Measurements from ENCODE around the gene CMTM2. TPM values are rescaled to one million over a fixed set of nuclear protein-coding genes. Genes with fewer than 3 reads are reported as not detected.
"Not testable (repeated sequence)": the region's sequence is repeated elsewhere in the genome, so short reads cannot be mapped to it uniquely, and the experiment has no call there.

CMTM2 gene
- polyA plus RNA-seq, 1 donor, result 0.71 TPM

DNA sequence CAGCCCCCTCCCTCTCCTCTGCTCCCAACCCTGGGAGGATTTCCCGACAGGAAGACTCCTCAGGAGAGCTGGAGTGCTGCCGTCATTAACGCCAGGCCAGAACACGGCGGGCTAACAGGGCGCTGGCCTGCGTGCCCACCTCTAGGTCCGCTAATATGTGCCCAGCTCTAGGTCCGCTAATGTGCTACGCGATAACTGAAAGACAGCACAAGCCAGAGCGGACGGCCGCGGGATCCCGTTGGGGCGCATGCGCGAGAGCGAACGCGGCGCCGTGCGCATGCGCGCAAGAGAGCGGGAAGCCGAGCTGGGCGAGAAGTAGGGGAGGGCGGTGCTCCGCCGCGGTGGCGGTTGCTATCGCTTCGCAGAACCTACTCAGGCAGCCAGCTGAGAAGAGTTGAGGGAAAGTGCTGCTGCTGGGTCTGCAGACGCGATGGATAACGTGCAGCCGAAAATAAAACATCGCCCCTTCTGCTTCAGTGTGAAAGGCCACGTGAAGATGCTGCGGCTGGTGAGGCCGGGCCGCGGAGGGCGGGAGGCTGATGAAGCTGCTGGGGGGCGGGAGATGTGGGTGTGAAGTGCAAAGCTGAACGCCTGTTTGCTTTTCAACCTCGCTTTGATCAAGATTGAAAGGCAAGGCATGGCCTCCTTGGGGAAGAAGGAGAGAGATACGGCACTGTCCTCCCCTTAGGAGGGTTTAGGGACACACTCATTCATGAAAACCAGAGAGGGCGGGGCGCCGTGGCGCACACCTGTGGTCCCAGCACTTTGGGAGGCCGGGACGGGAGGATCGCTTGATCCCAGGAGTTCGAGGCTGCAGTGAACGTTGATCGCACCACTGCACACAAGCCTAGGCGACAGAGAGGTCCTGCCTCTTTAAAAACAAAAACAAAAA, 26.7 kb upstream of the CMTM2 start, which contains the start of gene CKLF:
CKLF (plus strand) TSS at position 291 of the 892 bp plus-strand sequence; CDS start at position 431, 140 bp downstream.
- peak; percentile 95 for DNase-seq

DNA sequence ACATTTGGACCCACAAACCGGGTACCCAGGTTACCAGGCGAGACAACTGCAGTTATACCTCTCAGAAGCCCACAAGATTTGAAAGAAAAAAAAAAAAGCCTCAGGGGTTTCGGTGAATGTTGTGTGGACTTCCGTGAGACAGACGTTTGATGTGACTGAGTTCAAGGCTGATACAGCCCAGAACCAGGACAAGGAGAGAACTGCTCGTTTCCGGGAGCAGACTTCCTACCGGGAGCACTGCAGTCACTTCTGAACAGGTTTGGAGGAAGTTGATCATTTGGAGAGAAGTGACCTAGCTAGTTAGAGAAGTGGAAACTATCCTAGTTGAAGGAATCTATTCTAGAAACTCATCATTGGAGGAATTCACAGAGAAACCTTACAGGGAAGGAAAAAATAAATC, 26.0 kb upstream of the CMTM2 start:
- DNase-seq, result no peak

DNA sequence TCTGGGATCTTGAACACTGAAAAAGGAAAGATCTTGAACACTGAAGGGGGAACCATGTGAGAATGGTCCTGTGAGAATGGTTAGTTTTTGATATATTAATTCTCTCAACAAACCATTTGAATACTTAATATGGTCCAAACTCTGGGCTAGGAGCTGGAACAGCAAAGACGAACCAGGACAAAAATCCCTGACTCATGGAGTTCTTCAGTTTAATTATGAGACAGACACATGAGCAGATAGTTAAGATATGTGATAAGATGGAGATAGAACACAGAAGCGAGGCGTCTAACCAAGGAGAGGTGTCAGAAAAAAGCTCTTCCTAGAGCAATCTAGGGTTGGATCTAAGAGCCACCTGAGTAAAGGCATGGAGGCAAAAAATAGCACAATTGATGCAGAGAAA, 25.2 kb upstream of the CMTM2 start:
- no peak for DNase-seq

DNA sequence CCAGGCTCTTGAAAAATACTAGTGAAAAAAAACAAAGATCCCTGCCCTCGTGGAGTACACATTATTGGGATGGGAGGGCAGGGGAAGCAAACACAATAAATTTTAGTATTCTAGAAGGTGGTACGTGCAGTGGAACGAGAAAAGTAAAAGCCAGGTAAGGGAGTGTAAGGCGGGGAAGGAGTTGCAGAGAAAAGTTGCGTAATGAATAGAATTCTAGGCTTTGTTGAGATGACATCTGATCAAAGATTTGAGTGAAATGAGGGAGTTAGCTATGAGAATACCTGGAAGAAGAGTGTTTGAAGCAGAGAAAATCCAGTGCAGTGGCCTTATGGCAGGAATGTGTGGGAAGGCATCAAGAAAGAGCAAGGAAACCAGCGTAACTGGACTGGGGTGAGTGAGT, 24.8 kb upstream of the CMTM2 start:
- DNase-seq, result no peak

DNA sequence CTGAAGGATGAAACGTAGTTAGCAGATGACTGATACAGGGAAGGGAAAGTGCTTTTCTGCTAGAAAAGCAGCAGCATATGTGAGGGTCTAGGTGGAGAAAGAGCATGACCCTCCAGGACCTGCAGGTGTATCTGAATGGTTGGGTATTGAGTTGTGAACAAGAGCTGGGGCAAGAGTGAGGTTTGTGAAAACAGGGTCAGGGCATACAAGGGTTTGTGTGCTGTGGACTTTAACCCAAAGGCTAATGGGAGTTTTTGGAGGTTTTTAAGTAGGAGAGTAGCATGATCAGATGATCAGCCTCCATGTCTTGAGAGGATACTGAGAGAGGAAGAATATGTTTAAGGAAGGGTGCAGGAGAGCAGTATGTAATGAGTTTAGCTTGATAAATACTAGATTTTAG, 19.2 kb upstream of the CMTM2 start:
- DNase-seq, result no peak

DNA sequence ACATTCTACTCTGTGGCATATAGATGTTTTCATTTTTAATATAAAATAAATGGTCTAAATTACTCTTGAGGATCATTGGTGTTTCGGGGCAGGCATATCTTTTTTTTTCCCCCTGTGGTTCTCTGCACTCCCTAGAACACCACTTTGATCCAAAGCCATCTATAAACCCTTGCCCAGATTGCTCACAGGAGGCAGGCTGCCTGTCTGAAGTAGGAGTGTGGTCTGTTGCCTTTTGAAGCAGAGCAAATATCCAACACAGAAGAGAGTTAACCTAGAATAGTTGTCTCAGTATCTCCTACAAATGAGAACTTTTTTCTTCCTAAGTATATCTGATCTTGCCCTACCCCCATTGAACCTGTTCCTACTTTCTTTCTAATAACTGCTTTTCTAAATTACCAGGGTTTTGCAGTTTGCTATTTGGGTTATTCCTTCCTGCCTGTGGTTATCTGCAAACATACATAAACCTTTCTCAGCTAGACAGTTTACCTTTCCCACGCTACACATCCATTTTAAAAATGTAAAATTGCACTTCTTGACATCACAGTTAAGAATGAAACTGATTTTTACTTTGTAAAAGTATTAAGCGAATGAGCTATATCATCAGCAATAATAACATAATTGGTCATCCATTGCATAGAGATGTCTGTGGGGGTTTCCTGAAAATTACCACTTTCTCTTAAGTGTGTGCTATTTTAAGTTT, 17.7 kb upstream of the CMTM2 start:
- no peak for DNase-seq

DNA sequence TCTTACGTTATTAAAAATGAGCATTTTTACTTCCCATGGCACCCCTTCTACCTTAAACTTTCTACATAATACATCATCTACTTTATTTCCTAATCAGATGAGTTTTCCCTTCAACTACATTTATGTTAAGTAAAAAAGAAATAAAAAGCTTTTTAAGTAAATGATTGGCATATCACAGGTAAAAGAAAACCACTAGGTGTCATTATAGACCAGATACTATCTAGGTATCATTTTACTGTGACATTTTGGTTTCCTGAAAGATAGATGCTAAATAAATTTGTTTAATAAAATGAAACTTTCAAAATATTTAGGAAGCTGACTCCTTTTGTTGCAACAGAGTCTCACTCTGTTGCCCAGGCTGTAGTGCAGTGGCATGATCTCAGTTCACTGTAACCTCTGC, 16.9 kb upstream of the CMTM2 start:
- DNase-seq, result no peak

DNA sequence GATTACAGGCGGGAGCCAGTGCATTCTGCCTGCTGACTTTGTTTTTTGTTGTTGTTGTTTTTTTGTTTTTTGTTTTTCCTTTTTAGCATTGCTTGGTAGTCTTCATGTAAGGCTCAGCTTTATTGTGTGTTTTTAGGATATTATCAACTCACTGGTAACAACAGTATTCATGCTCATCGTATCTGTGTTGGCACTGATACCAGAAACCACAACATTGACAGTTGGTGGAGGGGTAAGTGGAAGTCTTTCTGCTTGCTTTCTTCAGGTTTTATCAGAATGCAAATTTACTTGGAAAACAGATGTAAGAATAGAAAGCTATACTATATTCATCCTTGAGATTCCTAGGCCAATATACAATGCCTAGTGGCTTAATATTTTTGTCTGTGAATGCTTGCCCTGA, 16.3 kb upstream of the CMTM2 start:
- no peak for DNase-seq

DNA sequence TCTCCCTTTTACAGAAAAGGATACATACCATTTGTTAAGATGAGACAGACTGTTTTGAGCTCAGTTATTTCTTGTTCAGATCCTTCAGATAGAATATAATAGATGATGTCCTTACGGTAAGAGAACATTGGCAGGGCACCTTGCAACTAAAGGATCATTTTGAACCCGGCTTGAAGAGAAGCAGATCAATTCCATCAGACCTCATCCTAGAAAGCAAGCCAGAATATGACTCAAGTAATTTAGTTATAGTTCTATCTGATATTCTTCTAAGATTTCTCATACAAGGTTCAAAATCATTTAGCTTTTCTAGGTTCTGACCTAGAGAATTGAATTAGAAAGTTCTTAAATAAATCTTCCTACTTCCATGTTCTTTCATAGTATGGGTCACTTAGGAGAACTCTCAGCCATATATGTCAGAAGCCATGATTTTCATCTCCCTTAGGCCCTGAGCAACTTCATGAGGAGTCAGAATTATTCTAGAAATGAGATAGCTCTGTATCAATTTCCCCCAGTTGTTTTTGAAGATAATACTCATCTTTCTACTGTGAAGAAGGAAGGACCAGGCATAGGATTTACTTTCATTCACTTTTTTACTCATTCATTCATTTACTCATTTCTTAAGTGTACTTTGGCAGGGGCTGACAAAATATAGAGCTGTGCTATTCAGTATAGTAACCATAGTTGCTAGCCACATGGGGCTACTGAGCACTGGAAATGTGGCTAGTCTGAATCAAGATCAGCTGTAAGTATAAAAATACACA, 15.5 kb upstream of the CMTM2 start:
- DNase-seq, result no peak

DNA sequence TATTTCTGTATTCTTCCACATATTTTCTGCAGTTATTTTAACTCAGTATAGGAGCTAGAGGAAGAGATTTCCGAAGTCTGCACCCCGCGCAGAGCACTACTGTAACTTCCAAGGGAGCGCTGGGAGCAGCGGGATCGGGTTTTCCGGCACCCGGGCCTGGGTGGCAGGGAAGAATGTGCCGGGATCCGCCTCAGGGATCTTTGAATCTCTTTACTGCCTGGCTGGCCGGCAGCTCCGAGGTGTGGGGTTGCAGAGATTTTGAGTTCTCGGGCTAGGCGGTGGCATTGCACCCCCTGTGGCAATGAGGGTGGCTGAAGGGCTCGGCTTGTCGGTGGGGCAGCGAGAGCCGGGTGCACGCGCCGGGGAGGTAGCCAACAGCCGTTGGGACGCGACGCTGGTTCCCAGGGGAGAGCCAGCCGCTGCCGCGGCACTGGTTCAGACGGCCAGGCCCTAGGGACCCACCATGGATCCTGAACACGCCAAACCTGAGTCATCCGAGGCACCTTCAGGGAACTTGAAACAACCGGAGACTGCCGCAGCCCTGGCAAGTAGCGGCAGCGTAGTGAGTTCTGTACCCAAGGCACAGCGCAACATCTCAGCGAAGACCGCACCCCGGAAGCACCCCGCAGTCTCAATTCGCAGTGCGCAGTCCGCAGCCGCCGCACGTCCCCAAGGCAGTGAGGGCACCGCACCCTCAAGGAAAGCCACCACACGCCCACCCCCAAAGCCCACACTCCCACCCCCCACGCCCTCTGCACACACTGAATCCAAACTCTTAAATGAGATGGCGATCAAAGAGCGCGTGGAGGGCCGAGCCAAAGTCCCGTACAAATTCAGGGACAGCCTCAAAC, 13.0 kb upstream of the CMTM2 start, which contains the start of gene CMTM1:
CMTM1 (plus strand) TSS at position 389 of the 851 bp plus-strand sequence; CDS start at position 464, 75 bp downstream.
- no peak for DNase-seq

DNA sequence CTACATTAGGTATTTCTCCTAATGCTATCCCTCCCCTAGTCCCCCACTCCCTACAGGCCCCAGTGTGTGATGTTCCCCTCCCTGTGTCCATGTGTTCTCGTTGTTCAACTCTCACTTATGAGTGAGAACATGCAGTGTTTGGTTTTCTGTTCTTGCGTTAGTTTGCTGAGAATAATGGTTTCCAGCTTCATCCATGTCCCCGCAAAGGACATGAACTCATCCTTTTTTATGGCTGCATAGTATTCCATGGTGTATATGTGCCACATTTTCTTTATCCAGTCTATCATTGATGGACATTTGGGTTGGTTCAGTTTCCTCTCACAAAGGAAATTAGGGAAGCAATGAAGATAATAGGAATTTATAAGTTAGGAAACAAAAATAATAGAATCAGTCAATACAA, 12.0 kb upstream of the CMTM2 start:
- DNase-seq, result not testable (repeated sequence)

DNA sequence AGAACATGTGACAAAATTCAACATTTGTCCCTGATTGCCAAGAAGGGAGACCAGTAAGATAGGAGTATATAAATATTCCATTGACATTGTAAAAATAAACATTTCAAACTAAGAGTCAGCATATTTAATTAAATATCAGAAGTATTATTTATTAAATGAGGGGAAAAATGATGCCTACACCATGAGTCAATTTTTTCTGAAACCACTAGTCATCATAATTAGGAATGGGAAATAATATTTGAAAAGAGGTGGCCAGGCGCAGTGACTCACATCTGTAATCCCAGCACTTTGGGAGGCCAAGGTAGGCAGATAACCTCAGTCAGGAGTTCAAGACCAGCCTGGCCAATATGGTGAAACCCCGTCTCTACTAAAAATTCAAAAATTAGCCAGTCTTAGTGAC, 10.9 kb upstream of the CMTM2 start:
- DNase-seq, result no peak

DNA sequence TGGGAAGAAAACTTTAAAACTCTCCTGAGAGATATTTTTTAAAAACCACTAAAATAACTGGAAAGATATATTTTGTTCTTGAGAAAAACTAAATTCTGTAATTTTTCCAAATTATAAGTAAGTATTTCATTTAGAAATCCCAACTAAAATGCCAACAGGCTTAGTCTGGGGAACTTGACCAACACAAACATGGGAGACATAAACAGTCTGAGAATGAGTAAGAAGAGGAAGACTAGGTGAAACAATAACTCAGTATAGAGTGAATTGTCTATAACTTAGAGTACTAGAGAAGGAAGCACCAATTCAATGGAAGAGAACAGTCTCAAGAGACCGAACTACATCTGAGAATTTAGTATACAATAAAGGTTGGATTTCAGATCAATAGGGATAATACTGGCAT, 10.1 kb upstream of the CMTM2 start:
- DNase-seq, result no peak

DNA sequence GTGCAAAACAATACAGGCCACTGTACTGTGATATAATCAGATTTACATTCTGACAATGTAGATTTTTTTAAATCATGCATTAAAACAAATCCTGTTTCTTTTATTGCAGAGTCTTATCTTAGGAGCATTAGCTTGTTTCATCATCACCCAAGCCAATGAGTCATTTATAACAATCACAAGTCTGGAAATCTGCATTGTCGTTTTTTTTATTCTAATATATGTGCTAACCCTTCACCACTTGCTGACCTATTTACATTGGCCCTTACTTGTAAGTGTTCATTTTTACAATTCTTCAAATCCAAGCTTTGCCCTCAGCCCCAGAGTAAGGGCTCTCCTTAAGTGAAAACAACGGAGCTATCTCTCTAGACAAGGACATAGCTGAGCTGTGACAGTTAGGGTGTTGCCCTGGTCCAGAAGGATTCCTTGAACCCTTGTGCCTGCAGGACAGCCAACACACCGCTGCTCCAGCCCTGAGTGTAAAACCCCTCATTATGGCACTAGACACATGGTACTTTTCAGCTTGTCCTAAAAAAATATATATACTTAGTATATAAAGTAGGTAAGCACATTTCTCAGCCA, 9.3 kb upstream of the CMTM2 start:
- no peak for DNase-seq

DNA sequence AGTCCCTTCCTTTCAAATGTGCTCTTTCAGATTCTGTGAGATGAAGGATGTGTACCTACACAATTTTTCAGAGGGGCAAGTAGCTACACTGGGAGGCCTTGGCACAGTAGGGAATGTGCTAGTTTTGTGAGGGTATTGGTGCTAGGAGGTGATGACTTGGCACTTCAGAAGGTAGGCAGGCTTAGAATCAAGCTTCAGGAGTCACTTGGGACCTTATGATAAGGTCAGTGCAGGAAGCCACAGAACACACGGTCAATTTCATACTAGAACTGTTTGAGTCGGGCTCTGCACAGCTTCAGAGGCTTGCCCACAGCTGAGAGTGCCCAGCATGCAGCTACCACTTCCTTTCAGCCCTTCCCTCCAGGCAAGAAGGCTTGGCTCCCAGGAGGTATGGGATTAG, 6.9 kb upstream of the CMTM2 start:
- no peak for DNase-seq

DNA sequence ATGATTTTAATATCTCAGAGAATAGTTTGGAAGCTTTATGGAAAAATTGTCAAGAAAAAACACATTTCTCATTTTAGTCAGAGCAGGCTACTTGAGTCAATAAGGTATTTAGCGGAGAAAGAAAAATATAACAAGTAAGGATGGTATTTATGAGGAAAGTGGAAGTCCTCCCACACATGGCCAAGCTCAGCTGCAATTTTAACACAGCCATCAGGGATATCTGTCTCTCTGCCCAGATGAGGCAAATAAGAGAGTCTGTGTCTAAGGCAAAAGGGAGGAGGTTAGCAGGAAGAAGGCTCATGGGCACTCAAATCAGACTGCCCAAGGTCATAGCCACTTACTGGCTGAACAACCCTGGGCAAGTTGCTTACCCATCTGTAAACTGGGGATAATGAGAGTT, 5.2 kb upstream of the CMTM2 start:
- DNase-seq, result no peak

DNA sequence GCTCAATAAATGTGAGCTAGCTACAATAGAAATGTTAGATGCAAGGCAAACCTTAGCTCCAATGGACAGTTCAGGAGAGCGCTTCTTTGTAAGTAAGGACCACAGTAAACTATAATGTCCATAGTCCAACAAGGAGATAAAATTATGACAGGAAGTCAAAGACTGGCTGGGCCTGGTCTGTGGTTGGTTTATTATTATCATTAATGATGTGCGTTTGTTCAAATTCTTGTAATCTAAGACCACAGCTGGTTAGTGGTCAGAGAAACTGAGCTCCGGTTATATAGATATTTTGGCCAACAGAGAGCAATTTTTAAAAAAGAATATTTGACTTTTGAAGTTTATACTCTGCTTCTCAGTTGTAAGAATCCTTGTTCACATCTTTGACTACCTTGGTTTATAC, 4.7 kb upstream of the CMTM2 start:
- no peak for DNase-seq

DNA sequence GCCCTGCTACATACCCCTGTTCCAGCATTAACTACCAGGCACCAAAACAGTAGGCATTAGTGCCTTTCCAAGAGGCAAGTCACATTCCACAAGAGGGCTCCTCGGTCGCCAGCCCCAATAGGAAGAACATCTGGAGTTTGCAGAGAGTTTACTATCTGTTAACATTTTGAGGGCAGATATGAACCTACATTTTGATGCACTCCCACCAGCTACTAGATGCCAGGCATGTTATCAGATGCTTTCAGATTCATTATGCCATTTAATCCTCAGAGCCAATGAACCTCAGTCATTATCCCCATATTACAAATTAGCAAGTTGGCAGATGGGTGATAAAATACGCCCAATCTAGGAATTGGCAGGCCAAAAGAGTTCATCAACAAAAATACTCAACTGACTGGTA, 4.2 kb upstream of the CMTM2 start:
- no peak for DNase-seq

DNA sequence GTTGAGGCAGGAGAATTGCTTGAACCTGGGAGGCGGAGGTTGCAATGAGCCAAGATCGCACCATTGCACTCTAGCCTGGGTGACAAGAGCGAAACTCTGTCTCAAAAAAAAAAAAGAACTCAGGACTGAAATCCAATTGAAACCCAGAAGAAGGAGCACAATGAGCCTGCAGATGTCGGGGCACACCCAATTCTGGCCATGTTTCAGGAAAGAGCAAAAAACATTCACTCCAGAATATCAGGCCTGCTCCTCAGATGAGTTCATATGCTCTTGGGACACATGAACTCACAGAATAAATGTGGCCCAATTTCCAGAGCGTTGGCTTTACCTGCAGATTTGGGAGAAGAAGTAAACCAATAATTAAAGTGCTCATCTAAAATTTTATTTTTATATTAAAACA, 3.0 kb upstream of the CMTM2 start:
- DNase-seq, result peak; percentile 48

DNA sequence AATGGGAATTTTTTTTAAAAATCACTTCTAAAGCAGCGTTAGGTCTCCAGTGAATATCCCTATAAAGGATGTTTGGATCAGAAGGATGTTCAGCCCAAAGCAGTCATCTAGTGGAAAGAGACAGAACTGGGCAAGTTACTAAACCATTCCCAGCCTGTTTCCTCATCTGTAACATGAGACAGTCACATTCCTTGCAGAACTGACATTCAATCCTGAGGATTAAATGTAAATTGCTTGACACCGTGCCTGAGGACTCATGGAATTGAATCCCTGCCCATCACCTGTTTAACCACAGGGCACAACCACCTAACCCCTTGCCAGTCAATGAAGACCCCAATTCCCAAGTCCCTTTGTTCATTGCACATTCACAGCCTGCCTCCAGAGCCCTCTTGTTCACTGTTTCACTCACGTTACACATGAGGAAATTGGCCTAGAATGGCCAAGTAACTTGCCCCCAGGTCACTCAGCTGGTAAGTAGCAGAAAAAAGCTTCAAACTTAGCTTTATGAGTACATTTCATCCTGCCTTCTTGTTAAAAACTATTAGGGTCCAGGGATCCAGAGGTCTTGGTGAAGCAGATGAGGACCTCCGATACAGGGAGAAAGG, 1.4 kb downstream of the CMTM2 start:
- DNase-seq, result no peak

DNA sequence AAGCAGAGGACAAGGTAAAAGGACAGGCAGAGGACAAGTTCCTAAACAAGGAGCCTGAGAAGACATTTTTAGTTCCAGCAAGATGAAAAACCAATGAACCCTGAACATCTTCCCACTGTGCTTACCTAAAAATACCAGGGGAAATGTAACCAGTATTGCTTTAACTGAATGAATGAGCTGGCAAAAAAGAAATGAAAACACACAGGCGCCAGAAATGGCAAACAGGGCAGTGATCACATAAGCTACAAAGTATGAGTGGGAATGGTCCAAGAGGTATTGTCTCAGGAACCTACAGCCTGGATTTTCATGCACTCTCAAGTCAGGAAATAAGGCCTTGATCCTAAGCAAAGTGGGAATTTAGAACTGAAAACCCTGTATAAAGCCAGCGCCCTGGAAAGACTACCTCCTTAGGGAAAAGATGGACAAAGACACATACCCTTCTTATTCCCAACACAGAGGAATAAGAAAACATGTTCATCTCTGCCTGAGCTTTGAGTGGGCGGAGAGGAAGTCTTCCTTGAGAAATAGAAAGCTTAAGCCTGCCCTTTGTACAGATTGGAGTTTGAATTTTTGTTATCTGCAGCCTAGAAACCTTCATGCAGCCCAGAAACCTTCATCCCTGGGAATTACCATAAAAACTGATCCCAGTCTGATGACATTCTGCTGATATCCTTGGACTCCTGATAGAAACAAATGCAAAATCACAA, 2.1 kb downstream of the CMTM2 start:
- DNase-seq, result no peak
